Thoracic aorta (tissue), 2 donors: ENCODE data around the gene MICALL2. TPM values are rescaled to one million over a fixed set of nuclear protein-coding genes. Genes with fewer than 3 reads are reported as not detected.

Experiments
- ATAC-seq: fragments of 150-250 bp; one replicate; pipeline ENCODE4 v1.8.0; 2017; ENCODE audit warnings: low read depth; ENCODE audit not compliant: insufficient number of reproducible peaks, low FRiP score
- DNase-seq: peaks from one replicate; pipeline ENCODE4 v3.0.0-alpha.2; 2020; ENCODE audit warnings: low spot score
- H3K27ac ChIP-seq, 2 donors: fragments of 200-600 bp; sonication (generic); 1 replicate in 1 of 2; 2 replicates in 1 of 2; pipeline ENCODE4 v1.5.1; 2016; ENCODE audit warnings: mild to moderate bottlenecking in 2 of 2, moderate library complexity in 2 of 2
- H3K27me3 ChIP-seq: fragments of 200-600 bp; sonication (generic); replicated peaks from 2 replicates; pipeline ENCODE4 v1.6.0; 2016; ENCODE audit warnings: mild to moderate bottlenecking; ENCODE audit not compliant: insufficient read depth
- H3K36me3 ChIP-seq: fragments of 200-600 bp; sonication (generic); one replicate; pipeline ENCODE4 v1.5.1; 2016
- H3K4me1 ChIP-seq, 2 donors: fragments of 200-600 bp; sonication (generic); 1 replicate in 1 of 2; 2 replicates in 1 of 2; pipeline versions ENCODE4 v1.5.1 to v1.6.0; 2016; ENCODE audit warnings: low read depth in 2 of 2, mild to moderate bottlenecking in 1 of 2; ENCODE audit not compliant: control insufficient read depth in 1 of 2
- H3K4me3 ChIP-seq: fragments of 200-600 bp; sonication (generic); 2 replicates; pipeline ENCODE4 v1.5.1; 2016; ENCODE audit warnings: mild to moderate bottlenecking
- H3K9me3 ChIP-seq: fragments of 200-600 bp; sonication (generic); 2 replicates; pipeline ENCODE4 v1.5.1; 2016
- CTCF ChIP-seq: fragments of 200-600 bp; sonication (generic); IDR thresholded peaks from one replicate; pipeline ENCODE4 v1.5.1; 2019; ENCODE audit warnings: antibody characterized with exemption
- total RNA-seq, 2 donors: library from RNA; depleted of rRNA; stranded (reverse); fragments of >200 nt; gene quantifications; one replicate each; pipeline versions ENCODE4 v1.1.0 to v1.2.3, GENCODE V29; 2016

Gene MICALL2
- total RNA-seq, 2 donors from 2014 or later = 71.7 to 80.0 TPM

- no peak for TF ChIP-seq CTCF
- Histone ChIP-seq H3K4me1 (no peaks in the 10 kb centered on the region), H3K36me3 (peaks cover 70% of the 10 kb centered on the region), H3K9me3 (no peaks in the 10 kb centered on the region), H3K27ac (no peak overlapping the region), H3K27me3 (no peaks in the 10 kb centered on the region), H3K4me3 (no peak overlapping the region)
- ATAC-seq = no peak
- DNase-seq = no peak
These were observed 22.0 kb upstream of the MICALL2 start for GRCh38 chr7:1481300-1481699.

DNA sequence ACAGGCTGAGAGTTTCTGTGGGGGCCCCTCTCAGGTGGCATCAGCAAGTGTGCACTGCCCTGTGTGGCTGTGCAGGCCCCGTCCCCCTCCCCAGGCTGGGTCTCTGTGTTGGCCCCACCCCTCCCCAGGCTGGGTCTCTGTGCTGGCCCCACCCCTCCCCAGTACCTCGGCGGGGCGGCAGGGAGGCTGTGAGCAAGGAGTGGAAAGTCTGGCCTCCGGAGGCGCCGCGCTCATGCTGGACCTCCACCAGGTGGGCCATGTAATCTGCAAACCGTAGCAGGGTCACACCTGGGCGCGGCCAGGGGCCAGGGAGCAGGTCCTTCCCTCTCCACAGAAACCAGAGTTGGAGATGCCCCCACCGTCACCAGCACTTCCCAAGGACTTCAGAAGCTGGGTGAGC lies 21.4 kb upstream of the MICALL2 start:
- DNase-seq = no peak
- no peaks in the 10 kb centered on the region for H3K4me1 ChIP-seq
- TF ChIP-seq CTCF = no peak
- no peaks in the 10 kb centered on the region for H3K9me3 ChIP-seq
- H3K27me3 ChIP-seq = no peaks in the 10 kb centered on the region
- H3K36me3 ChIP-seq = peaks cover 69% of the 10 kb centered on the region
- no peak overlapping the region for H3K4me3 ChIP-seq
- H3K27ac ChIP-seq = no peak overlapping the region
- no peak for ATAC-seq

GRCh38 chr7:1479287-1479686 lies 20.0 kb upstream of the MICALL2 start:
- no peak for TF ChIP-seq CTCF
- ATAC-seq = no peak
- H3K27ac ChIP-seq = no peak overlapping the region
- no peak overlapping the region for H3K4me3 ChIP-seq
- no peaks in the 10 kb centered on the region for H3K27me3 ChIP-seq
- peaks cover 56% of the 10 kb centered on the region for H3K36me3 ChIP-seq
- DNase-seq = no peak
- no peaks in the 10 kb centered on the region for H3K4me1 ChIP-seq
- no peaks in the 10 kb centered on the region for H3K9me3 ChIP-seq

DNA sequence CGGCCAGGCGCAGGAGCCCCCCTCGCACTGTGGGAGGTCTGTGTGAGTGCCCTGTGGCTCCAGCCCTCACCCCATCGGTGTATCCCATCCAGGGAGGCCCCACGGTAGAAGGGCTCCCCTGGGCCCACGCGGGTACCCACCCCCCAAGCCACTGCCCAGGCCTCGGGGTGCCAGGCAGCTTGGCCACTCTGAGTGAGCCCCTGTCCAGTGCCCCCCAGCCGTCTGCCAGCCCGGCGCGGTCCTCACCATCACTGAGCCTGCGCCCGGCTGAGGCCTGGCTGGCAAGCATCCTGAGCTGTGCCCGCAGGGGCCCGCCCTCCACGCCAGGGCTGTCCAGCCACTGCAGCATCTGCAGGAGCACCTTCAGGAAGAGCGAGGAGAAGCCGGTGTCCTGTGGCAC lies 19.2 kb upstream of the MICALL2 start:
- ATAC-seq (no peak), DNase-seq (no peak)
- TF ChIP-seq CTCF = no peak
- H3K27ac ChIP-seq = no peak overlapping the region
- no peaks in the 10 kb centered on the region for H3K27me3 ChIP-seq
- no peaks in the 10 kb centered on the region for H3K4me1 ChIP-seq
- no peaks in the 10 kb centered on the region for H3K9me3 ChIP-seq
- peaks cover 52% of the 10 kb centered on the region for H3K36me3 ChIP-seq
- no peak overlapping the region for H3K4me3 ChIP-seq

DNA sequence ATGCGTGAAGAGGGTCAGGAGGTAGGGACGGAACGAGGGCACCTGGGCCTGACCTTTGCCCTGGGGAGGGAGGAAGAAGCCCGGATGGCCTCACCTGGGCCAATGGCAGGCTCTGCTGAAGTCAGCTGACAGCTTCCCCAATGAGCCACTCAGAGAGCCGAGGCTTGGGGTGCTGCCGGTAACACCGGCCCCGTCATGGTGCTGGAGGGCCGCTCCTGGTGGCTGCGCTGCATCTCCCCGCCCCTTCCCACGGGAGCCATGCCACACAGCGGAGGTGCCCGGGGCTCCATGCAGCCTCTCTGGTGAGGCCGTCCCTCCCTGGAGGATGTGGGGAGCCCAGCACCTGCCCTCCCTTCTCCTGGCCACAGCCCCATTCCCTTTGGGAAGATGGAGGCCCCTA lies 17.6 kb upstream of the MICALL2 start:
- Histone ChIP-seq H3K9me3 (no peaks in the 10 kb centered on the region), H3K4me3 (no peak overlapping the region), H3K4me1 (no peaks in the 10 kb centered on the region), H3K36me3 (peaks cover 51% of the 10 kb centered on the region), H3K27ac (no peak overlapping the region), H3K27me3 (no peaks in the 10 kb centered on the region)
- TF ChIP-seq CTCF = no peak
- DNase-seq (no peak), ATAC-seq (no peak)
